Fibroblast of skin of left biceps (primary cell): ENCODE data around the gene MMEL1.

Experiments used
- DNase-seq, 2 experiments: peaks; one replicate each; pipeline ENCODE4 v3.0.0-alpha.2; 2013; ENCODE audit warnings: low read depth in 2 of 2

MMEL1 gene

GRCh38 chr1:2642560-2643413 lies 10.0 kb upstream of the MMEL1 start:
- DNase-seq: peak; percentile 66 to 71

- DNase-seq: no peak
Observed at GRCh38 chr1:2642131-2642559, 9.3 kb upstream of the MMEL1 start.

- DNase-seq: no peak
Observed at GRCh38 chr1:2641381-2642130, 8.7 kb upstream of the MMEL1 start.

GRCh38 chr1:2640626-2641025 lies 7.8 kb upstream of the MMEL1 start:
- no peak for DNase-seq

- no peak for DNase-seq
Observed at GRCh38 chr1:2639607-2640521, 7.0 kb upstream of the MMEL1 start.

GRCh38 chr1:2639203-2639602 lies 6.4 kb upstream of the MMEL1 start:
- DNase-seq: no peak

GRCh38 chr1:2638466-2639115 lies 5.8 kb upstream of the MMEL1 start:
- DNase-seq: no peak

GRCh38 chr1:2637442-2638145 lies 4.8 kb upstream of the MMEL1 start:
- no peak for DNase-seq

GRCh38 chr1:2636733-2637132 lies 3.9 kb upstream of the MMEL1 start:
- DNase-seq: no peak

GRCh38 chr1:2635361-2636010 lies 2.7 kb upstream of the MMEL1 start:
- DNase-seq: no peak

- DNase-seq: no peak
Observed at GRCh38 chr1:2633936-2634491, 1.2 kb upstream of the MMEL1 start.

- DNase-seq: no peak
Observed at GRCh38 chr1:2633366-2633935, 635 bp upstream of the MMEL1 start.

- no peak for DNase-seq
Observed at GRCh38 chr1:2632051-2632430, 775 bp downstream of the MMEL1 start.

GRCh38 chr1:2631136-2632050 lies 1.4 kb downstream of the MMEL1 start:
- no peak for DNase-seq

GRCh38 chr1:2630498-2631135 lies 2.2 kb downstream of the MMEL1 start:
- DNase-seq: no peak

- DNase-seq: no peak
Observed at GRCh38 chr1:2629627-2630497, 3.0 kb downstream of the MMEL1 start.
